Gastrocnemius medialis (tissue), 4 donors: Measurements from ENCODE around the gene COX17.

Experiments used
- POLR2A ChIP-seq, 2 donors: fragments of 450-650 bp; IDR thresholded peaks; one replicate each; pipeline ENCODE4 v1.6.1; 2017; ENCODE audit warnings: antibody characterized with exemption in 2 of 2, mild to moderate bottlenecking in 2 of 2, moderate library complexity in 2 of 2
- TF ChIP-seq, protein P1 (sequence below), 5 experiments: fragments of 450-650 bp in 3 of 5; fragments of 200-600 bp in 2 of 5; sonication (generic) in 2 of 5; IDR thresholded peaks in 4 of 5; conservative IDR thresholded peaks in 1 of 5; 1 replicate in 4 of 5; 2 replicates in 1 of 5; pipeline ENCODE4 v1.5.1; 2016 to 2019; ENCODE audit warnings: antibody characterized with exemption in 5 of 5, mild to moderate bottlenecking in 3 of 5, moderate library complexity in 3 of 5

DNA sequence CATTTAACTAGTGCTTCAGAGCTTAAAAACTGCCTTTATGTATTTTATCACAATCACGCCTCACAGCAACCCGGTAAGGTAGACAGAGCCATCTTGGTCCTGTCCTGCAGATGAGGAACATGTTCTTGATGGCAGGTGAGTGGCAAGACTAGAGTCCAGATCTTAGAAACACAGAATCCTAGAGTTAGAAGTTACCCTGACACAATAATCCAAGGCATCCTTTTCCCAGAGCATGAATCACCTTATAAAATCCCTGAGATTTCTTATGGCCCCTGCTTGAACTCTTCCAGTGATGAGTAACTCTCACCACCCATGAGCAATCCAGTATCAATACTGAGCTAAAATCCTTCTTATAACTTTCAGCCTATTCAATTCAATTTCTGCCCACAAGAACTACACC, 33.7 kb downstream of the COX17 start:
- TF ChIP-seq POLR2A (IDR thresholded peaks at IDR 0.05) = no peak
- TF ChIP-seq, protein P1, sequence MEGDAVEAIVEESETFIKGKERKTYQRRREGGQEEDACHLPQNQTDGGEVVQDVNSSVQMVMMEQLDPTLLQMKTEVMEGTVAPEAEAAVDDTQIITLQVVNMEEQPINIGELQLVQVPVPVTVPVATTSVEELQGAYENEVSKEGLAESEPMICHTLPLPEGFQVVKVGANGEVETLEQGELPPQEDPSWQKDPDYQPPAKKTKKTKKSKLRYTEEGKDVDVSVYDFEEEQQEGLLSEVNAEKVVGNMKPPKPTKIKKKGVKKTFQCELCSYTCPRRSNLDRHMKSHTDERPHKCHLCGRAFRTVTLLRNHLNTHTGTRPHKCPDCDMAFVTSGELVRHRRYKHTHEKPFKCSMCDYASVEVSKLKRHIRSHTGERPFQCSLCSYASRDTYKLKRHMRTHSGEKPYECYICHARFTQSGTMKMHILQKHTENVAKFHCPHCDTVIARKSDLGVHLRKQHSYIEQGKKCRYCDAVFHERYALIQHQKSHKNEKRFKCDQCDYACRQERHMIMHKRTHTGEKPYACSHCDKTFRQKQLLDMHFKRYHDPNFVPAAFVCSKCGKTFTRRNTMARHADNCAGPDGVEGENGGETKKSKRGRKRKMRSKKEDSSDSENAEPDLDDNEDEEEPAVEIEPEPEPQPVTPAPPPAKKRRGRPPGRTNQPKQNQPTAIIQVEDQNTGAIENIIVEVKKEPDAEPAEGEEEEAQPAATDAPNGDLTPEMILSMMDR (IDR thresholded peaks at IDR 0.05 in 4 of 5, conservative IDR thresholded peaks at IDR 0.05 in 1 of 5) = no peak
